ENCODE data around the gene TTC28.
"Not testable (repeated sequence)": the region's sequence is repeated elsewhere in the genome, so short reads cannot be mapped to it uniquely, and the experiment has no call there.

Gene TTC28

GRCh38 chr22:28679611-28680287 is at the start of gene TTC28:
Gene TTC28 (minus strand): TSS chr22:28679840. CDS start chr22:28679723, 117 bp downstream.
- DNase-seq (ENCODE audit: low spot score), result peak; percentile 93

- DNase-seq (ENCODE audit: low spot score), result no peak
Observed at GRCh38 chr22:28728621-28729313, 49.1 kb upstream of the TTC28 start.

DNA sequence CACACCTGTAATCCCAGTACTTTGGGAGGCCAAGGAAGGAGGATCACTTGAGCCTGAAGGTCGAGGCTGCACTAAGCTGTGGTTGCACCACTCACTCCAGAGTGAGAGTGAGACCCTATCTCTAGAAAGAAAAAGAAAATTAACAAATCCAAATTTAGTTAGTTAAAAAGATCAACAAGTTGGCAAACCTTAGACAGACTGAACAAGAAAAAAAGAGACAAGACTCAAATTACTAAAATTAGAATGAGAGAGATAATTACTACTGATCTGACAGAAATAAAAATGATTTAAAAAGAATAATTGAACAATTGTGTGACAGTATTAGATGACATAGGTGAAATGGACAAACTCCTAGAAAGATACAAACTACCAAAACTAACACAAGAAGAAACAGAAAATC is 48.4 kb upstream of the TTC28 start:
- no peak for DNase-seq (ENCODE audit: low spot score)

- no peak for DNase-seq (ENCODE audit: low spot score)
Observed at GRCh38 chr22:28718044-28718443, 38.4 kb upstream of the TTC28 start.

DNA sequence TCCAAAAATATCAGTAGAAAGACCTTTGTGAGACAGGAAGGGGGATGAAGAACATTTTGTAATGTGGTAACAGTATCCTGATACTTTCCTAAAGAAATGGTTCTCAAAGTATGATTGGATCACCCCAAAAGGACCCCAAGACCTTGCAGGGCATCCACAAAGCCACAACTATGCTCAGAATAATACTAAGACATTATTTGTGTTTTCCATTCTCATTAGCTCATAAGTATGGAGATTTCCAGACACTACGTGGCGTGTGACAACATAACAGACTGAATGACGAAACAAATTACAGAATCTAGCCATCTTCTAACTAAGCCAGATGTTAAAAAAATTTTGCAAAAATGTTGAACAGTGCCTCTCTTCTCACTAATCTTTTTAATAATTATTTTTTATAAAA is 37.0 kb upstream of the TTC28 start:
- no peak for DNase-seq (ENCODE audit: low spot score)

DNA sequence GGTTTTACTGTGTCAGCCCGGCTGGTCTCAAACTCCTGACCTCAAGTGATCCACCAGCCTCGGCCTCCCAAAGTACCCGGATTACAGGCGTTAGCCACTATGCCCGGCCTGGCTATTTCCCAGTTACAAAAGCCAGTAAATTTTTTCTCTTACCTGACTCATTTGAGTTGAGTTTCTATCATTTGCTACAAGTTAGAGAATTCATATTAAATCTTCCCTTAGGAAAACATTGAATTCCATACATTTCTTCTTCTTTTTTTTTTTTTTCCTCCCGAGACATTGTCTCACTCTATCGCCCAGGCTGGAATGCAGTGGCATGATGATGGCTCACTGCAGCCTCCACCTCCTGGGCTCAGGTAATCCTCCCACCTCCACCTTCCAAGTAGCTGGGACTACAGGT is 36.0 kb upstream of the TTC28 start:
- DNase-seq (ENCODE audit: low spot score), result no peak

DNA sequence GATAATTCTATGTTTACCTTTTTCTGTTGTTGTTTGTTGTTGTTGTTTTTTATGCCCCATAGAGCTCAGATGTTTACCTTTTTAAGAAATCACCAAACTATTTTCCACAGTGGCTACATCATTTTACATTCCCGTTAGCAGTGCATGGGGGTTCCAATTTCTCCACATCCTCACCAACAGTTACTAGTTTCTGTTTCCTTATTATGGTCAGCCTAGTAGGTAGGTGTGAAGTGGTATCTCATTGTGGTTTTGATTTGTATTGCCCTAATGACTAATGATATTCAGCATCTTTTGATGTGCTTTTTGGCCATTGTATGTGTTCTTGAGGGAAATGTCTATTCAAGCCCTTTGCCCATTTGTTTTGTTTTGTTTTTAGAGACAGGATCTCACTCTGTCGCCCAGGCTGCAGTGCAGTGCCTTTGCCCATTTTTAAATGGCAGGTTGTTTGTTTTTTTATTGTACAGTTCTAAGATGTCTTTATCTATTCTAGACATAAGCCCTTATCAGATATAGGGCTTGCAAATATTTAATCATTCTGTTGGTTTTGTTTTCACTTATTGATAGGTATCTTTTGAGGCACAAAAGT is 34.5 kb upstream of the TTC28 start:
- DNase-seq (ENCODE audit: low spot score), result no peak

GRCh38 chr22:28711820-28712777 is 32.5 kb upstream of the TTC28 start:
- no peak for DNase-seq (ENCODE audit: low spot score)

DNA sequence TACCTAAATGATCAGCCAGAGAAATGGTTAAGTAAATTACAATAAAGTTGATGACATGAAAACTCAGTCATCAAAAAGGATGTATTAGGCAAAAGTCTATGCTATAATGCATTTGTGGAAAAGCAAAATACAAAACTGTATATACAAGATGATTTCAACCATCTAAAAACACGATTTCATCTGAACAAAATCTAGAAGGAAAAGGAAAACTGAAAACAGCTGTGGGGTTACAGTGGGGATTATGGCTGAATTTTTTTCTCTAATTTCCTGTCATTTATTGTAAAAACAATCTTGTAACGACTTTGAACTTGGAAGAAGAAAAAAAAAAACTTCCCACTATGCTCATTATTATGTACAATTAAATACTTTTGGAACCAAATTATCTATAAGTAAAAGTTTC is 31.7 kb upstream of the TTC28 start:
- no peak for DNase-seq (ENCODE audit: low spot score)

GRCh38 chr22:28710576-28711191 is 31.0 kb upstream of the TTC28 start:
- no peak for DNase-seq (ENCODE audit: low spot score)

DNA sequence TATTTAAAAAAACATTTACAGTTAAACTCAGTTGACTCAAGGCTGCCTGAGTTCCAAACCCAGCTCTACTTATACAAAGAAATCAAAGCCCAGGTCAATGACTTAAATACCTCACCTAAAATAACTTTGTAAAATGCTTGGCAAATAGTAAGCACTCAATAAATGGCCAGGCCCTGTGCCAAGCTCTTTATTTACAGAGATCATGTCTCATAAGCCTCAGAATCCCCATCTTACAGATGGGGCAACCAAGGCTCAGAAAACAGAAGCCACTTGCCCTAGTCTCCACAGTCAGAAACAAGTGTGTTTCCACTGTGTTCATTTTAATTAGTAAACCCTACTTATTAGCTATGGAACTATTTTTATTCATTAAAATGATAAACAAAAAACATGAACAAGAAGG is 30.5 kb upstream of the TTC28 start:
- DNase-seq (ENCODE audit: low spot score), result no peak

GRCh38 chr22:28706845-28707244 is 27.2 kb upstream of the TTC28 start:
- DNase-seq (ENCODE audit: low spot score), result no peak

- DNase-seq (ENCODE audit: low spot score), result no peak
Observed at GRCh38 chr22:28703436-28703835, 23.8 kb upstream of the TTC28 start.

- no peak for DNase-seq (ENCODE audit: low spot score)
Observed at GRCh38 chr22:28702891-28703290, 23.3 kb upstream of the TTC28 start.

DNA sequence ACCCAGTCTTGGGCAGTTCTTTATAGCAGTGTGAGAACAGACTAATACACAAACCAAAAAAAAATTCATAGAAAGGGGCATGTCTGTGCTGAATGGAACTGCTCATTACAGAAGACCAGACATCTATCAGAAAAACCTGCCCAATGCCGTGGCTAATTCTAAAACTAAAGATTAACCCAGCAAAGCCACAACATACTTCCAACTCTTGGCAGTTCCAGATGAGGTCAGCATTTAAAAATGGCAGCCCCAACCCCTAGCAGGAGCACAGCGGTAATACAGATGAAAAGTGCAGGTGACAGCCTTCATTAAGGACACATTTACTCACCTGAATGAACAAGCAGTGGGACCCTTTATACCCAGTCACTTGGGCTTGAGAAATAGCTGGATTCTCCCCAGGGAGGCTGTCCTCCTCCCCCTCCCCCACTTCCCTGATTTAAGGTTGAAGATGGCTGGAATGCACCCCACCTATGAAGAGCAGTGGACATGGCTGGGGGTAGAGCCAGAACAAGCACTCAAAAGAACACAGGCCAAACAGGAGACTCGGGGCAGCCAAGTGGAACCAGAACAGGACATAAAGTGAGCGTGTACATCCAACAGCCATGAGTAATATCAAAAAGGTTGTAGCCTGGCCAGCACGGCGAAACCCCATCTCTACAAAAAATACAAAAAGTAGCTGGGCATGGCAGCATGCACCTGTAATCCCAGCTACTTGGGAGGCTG is 13.6 kb upstream of the TTC28 start:
- DNase-seq (ENCODE audit: low spot score), result not testable (repeated sequence)

GRCh38 chr22:28689796-28690195 is 10.2 kb upstream of the TTC28 start:
- DNase-seq (ENCODE audit: low spot score), result not testable (repeated sequence)

GRCh38 chr22:28682966-28683365 is 3.3 kb upstream of the TTC28 start:
- not testable (repeated sequence) for DNase-seq (ENCODE audit: low spot score)

DNA sequence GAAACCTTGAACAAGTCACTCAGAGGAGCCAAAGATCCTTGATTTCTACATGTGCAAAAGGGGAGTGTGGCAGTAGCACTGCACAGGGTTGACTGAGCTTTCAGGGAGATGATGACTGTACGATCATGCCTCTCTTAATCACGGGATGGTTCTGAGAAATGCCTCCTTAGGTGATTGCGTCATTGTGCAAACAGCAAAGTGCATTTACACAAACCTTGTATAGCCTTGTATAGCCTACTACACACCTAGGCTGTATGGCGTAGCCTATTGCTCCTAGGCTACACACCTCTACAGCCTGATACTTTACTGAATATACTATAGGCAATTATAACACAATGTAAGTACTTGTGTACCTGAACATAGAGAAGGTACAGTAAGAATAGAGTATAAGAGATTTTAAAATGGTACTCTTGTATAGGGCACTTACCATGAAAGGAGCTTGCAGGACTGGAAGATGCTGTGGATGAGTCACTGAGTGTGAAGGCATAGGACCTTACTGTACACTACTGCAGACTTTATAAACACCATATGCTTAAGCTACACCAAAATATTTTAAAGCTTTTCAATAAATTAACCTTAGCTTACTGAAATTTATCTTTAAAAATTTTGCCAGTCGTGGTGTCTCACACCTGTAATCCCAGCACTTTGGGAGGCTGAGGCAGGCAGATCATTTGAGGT is 1.3 kb upstream of the TTC28 start:
- not testable (repeated sequence) for DNase-seq (ENCODE audit: low spot score)

GRCh38 chr22:28678778-28679610 is 646 bp downstream of the TTC28 start:
- DNase-seq (ENCODE audit: low spot score), result peak; percentile 69

- DNase-seq (ENCODE audit: low spot score), result not testable (repeated sequence)
Observed at GRCh38 chr22:28678170-28678569, 1.5 kb downstream of the TTC28 start.

Measured in left forelimb (tissue), 1 donor.